Neuron (in vitro differentiated cells): ENCODE results near the gene TMEM185A.
"Not testable (repeated sequence)": the region's sequence is repeated elsewhere in the genome, so short reads cannot be mapped to it uniquely, and the experiment has no call there.

Experiments
- H2AFZ ChIP-seq: one replicate; pipeline ENCODE4 v1.6.1; 2013; ENCODE audit warnings: low read depth, mild to moderate bottlenecking, inconsistent platforms, low read length, moderate library complexity
- H3K27me3 ChIP-seq: one replicate; pipeline ENCODE4 v1.6.1; 2013; ENCODE audit warnings: low read length; ENCODE audit not compliant: insufficient read depth
- H3K36me3 ChIP-seq: one replicate; pipeline ENCODE4 v1.6.1; 2013; ENCODE audit warnings: low read length; ENCODE audit not compliant: insufficient read depth
- H3K4me1 ChIP-seq: one replicate; pipeline ENCODE4 v1.6.1; 2013; ENCODE audit warnings: low read length; ENCODE audit not compliant: insufficient read depth
- H3K4me3 ChIP-seq: 2 replicates; pipeline ENCODE4 v1.5.1; 2013; ENCODE audit warnings: mild to moderate bottlenecking, low read length, moderate library complexity
- H3K9me3 ChIP-seq: one replicate; pipeline ENCODE4 v1.6.1; 2013; ENCODE audit warnings: low read length

Gene TMEM185A

DNA sequence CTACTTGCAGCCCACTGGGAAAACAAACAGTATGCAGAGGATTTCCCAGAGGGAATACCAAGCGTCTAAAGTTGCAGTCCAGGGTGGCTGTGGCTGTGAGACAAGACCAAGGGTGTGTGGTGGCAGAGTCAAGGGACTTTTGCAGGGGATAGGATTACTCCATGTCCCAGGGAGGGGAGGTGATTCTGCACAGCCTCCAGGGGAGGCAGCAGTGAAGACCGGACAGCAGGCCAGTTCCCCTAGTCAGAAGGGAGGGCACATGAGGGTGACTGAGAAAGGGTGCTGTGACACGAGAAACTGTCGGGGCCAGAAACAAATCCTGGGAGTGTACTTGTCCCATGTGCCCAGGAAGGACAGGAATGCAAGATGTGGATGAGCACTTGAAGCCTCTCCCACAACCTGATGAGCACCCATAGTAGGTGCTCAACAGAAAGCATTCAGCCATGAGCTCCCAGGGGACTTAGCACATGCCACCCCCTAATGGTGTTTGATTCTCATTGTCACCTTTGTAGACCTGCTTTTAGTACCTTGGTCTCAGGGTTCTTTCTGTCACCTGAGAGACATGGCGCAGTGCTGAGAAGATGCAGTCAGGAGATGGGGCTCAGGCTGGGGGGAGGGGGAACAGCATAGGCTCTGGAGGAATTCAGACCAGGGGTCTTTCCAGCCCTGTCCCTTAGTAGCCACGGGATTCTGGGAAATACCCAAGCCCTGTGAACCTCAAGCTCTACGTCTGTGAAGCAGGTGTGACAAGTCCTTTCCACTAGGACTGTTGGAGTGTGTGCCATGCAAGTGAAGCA lies 63.8 kb downstream of the TMEM185A start:
- Histone ChIP-seq H2AFZ (no peak overlapping the region), H3K4me3 (no peak overlapping the region), H3K9me3 (no peaks in the 10 kb centered on the region), H3K36me3 (no peaks in the 10 kb centered on the region), H3K4me1 (peaks cover 11% of the 10 kb centered on the region), H3K27me3 (no peaks in the 10 kb centered on the region)

DNA sequence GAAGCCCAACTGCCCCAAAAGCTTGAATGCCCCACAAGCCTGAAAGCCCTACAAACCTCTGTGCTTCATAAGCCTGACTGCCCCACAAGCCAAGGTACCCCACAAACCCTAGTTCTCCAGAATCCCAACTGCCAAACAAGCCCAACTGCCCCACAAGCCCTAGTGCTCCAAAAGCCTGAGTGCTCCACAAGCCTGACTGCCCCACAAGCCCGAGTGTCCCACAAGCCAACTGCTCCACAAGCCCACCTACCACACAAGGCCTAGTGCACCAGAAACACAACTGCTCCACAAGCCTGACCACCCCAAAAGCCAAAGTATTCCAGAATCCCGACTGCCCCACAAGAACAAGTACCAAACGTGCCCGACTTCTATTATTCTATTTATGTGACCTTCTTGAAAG lies 68.2 kb downstream of the TMEM185A start:
- no peaks in the 10 kb centered on the region for H3K27me3 ChIP-seq
- no peak overlapping the region for H2AFZ ChIP-seq
- no peaks in the 10 kb centered on the region for H3K36me3 ChIP-seq
- no peaks in the 10 kb centered on the region for H3K9me3 ChIP-seq
- H3K4me1 ChIP-seq, result no peaks in the 10 kb centered on the region
- no peak overlapping the region for H3K4me3 ChIP-seq

DNA sequence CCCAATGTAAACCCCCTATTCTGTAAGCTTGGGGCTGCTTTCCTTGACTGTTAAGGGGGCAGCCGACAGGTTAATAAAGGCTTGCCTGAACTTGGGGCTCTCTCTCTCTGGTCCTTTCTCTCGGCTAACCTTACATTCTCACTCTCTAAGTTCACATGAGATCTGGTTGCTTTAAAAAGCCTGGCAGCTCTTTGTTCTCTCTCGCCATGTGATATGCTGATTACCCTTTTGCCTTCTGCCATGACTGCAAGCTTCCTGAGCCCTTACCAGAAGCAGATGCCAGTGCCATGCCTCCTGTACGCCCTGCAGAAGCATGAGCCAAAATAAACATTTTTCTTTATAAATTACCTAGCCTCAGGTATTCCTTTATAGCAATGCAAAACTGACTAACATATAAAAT lies 76.3 kb downstream of the TMEM185A start:
- not testable (repeated sequence) for H3K36me3 ChIP-seq, H3K9me3 ChIP-seq, H3K4me1 ChIP-seq, H3K27me3 ChIP-seq, H2AFZ ChIP-seq, H3K4me3 ChIP-seq

DNA sequence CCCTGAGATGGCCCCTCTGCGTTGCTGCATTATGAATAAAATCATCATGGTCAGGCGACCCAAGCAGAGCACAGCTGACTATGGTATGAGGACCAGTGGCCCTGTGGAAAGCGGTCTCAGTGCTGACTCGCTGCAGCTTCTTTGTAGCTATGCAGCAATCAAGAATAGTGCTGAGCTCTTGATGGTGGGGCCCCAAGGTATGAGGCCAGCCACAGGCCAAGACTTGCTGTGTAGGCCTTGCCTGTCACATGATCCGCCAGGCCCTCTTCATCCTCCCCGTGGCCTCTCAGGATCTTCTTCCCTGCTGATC lies 79.7 kb downstream of the TMEM185A start:
- H3K27me3 ChIP-seq, H3K4me3 ChIP-seq, H3K36me3 ChIP-seq, H3K9me3 ChIP-seq, H2AFZ ChIP-seq, H3K4me1 ChIP-seq: not testable (repeated sequence)

DNA sequence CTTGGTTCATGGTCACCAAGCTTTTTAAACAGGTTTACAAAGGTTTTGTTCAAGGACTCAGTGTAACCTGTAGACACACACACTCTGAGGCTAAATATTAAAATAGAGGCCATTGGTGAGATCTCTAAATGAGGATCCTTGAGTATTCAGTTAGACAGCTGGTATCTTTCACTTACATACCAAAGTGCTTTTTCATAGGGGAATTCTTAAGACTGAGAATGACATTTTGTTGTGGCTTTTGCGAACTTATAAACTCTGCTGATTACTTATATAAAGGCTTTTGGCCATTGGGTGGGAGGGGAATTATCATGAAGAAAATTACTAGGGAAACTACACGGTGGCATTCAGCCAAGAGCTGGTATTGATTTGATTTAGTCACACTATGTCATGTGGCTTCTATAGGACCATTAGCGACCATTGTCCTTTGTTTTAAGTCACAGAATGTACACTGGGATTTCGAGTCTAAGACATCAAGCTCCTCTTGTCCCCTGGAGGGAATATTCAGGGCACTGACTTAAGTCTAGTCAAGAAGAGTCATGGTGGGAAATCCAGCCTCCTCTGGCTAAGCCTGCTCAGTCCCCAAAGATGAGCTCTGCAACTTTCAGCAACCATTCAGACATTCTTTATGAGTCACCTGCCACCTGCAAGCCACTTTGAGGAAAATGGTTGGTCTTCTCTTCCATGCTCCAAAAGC lies 80.2 kb downstream of the TMEM185A start:
- not testable (repeated sequence) for H3K4me3 ChIP-seq, H3K4me1 ChIP-seq

DNA sequence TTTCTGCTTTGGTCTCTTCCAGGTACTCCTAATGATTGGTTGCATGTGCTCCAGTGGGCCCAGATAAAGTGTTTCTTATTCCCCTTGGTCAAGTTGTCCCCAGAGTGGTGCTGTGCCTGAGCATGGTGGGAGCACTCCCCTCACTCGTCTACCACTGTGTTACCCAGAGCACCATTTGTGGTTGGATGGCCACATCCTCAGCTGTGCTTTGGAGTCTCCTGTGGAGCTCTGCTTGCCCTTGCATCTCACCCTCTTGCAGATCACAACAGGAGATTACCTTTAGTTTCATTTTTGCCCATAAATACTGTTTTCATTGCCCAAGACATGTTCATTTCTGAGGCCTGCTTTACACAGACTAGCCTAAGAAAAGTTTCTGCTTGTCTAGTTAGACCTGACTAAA lies 81.1 kb downstream of the TMEM185A start:
- H3K27me3 ChIP-seq, H3K9me3 ChIP-seq: not testable (repeated sequence)

More for the DNA sequence above, 80.2 kb downstream of the TMEM185A start:
- not testable (repeated sequence) for H3K27me3 ChIP-seq, H2AFZ ChIP-seq, H3K36me3 ChIP-seq, H3K9me3 ChIP-seq

DNA sequence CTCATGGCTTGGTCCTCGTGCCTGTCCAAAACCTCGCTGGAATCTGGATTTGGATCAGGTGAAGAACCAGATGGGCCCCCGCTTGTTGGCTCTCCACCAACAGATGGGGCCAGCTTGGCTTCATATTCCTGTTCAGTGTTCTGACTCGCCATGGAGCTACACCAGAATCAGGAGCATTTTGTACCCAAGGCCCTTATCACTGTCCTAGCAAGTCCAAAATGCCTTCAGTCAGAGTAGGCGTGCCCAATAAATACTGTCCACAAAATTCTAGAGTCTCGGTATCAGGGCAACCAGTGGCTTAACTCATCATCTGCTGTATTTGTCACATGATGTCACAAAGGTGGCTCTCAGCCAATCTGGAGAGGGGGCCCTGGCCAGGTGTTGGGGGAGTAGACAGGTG lies 81.9 kb downstream of the TMEM185A start, which contains the start of gene HSFX3:
Gene HSFX3 (minus strand): TSS at position 224 of the 400 bp plus-strand sequence. CDS start 72 bp downstream, at position 152.
- H3K4me3 ChIP-seq, H3K9me3 ChIP-seq, H3K4me1 ChIP-seq, H2AFZ ChIP-seq, H3K36me3 ChIP-seq, H3K27me3 ChIP-seq: not testable (repeated sequence)

More for the DNA sequence above, 81.1 kb downstream of the TMEM185A start:
- not testable (repeated sequence) for H3K4me1 ChIP-seq, H3K36me3 ChIP-seq, H3K4me3 ChIP-seq, H2AFZ ChIP-seq

DNA sequence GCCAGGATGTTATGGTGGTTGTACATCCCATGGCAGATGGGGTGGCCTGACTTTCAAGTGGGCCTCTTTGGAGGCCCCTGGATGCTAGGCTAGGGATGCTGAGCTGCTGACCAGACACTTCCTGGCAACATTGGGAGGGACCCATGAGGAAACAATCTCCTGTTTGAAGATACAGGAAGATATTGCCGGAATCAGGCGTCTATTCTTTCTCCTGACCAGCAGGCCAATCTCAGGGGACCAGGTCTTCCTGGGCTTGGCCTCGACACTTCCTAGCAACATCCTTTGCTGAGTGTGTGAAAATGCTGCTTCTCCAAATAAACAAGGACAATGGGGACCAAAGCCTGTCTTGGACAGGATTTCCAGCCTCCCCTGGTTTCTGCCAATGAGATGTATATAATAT lies 83.8 kb downstream of the TMEM185A start:
- H3K9me3 ChIP-seq, H3K4me1 ChIP-seq, H3K27me3 ChIP-seq, H3K36me3 ChIP-seq, H2AFZ ChIP-seq, H3K4me3 ChIP-seq: not testable (repeated sequence)

DNA sequence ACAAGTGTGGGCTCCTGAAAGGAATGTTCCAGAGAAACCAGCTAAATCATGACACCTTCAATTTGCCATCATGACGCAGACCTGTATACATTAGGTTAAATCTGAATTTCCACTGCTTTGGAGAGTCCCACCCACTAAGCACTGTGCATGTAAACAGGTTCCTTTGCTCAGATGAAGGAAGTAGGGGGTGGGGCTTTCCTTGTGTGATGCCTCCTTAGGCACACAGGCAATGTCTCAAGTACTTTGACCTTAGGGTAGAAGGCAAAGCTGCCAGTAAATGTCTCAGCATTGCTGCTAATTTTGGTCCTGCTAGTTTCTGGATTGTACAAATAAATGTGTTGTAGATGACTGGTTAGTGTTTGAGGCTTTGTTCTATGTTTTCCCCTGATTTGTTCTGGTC lies 84.6 kb downstream of the TMEM185A start:
- not testable (repeated sequence) for H2AFZ ChIP-seq, H3K4me3 ChIP-seq, H3K36me3 ChIP-seq, H3K4me1 ChIP-seq, H3K27me3 ChIP-seq, H3K9me3 ChIP-seq
